Liver (tissue), 3 donors: Measurements from ENCODE around the gene CPED1.

Experiments used
- EGR1 ChIP-seq, 2 donors: IDR thresholded peaks; 2 replicates each; pipeline ENCODE4 v1.6.1; 2016 to 2018; ENCODE audit warnings: antibody characterized with exemption in 2 of 2, low read depth in 2 of 2
- FOXA1 ChIP-seq: IDR thresholded peaks from 2 replicates; pipeline ENCODE4 v1.6.1; 2016; ENCODE audit warnings: antibody characterized with exemption
- FOXA2 ChIP-seq: IDR thresholded peaks from 2 replicates; pipeline ENCODE4 v1.6.1; 2016; ENCODE audit warnings: antibody characterized with exemption
- GABPA ChIP-seq, 2 donors: IDR thresholded peaks in 1 of 2; conservative IDR thresholded peaks in 1 of 2; 2 replicates each; pipeline ENCODE4 v1.6.1; 2016; ENCODE audit warnings: antibody characterized with exemption in 2 of 2, mild to moderate bottlenecking in 1 of 2, moderate library complexity in 1 of 2
- HNF4G ChIP-seq: IDR thresholded peaks from 2 replicates; pipeline ENCODE4 v1.6.1; 2016; ENCODE audit warnings: antibody characterized with exemption
- NR2F2 ChIP-seq: IDR thresholded peaks from 2 replicates; pipeline ENCODE4 v1.6.1; 2016; ENCODE audit warnings: antibody characterized with exemption
- RAD21 ChIP-seq, 2 donors: IDR thresholded peaks; 2 replicates each; pipeline ENCODE4 v1.6.1; 2016; ENCODE audit warnings: antibody characterized with exemption in 2 of 2, mild to moderate bottlenecking in 2 of 2
- RXRA ChIP-seq, 2 donors: IDR thresholded peaks; 2 replicates each; pipeline ENCODE4 v1.6.1; 2017 to 2018; ENCODE audit warnings: antibody characterized with exemption in 2 of 2, mild to moderate bottlenecking in 1 of 2
- TAF1 ChIP-seq: conservative IDR thresholded peaks from 2 replicates; pipeline ENCODE4 v1.6.1; 2016; ENCODE audit warnings: antibody characterized with exemption, mild to moderate bottlenecking
- YY1 ChIP-seq: IDR thresholded peaks from 2 replicates; pipeline ENCODE4 v1.6.1; 2016; ENCODE audit warnings: antibody characterized with exemption, mild to moderate bottlenecking
- TF ChIP-seq, protein P1 (sequence below): fragments of 150-350 bp; IDR thresholded peaks from 2 replicates; pipeline ENCODE4 v1.5.1; 2017; ENCODE audit warnings: improper control_type of control experiment, low read depth, low read length; ENCODE audit not compliant: missing input control
- TF ChIP-seq, protein P2 (sequence below): IDR thresholded peaks from 2 replicates; pipeline ENCODE4 v1.6.1; 2016; ENCODE audit warnings: antibody characterized with exemption
- TF ChIP-seq, protein P3 (sequence below): IDR thresholded peaks from 2 replicates; pipeline ENCODE4 v1.6.1; 2016; ENCODE audit warnings: antibody characterized with exemption, mild to moderate bottlenecking
- TF ChIP-seq, protein P4 (sequence below): IDR thresholded peaks from 2 replicates; pipeline ENCODE4 v1.6.1; 2016; ENCODE audit warnings: antibody characterized with exemption
- donor health status: healthy.
- donor health status: healthy.

DNA sequence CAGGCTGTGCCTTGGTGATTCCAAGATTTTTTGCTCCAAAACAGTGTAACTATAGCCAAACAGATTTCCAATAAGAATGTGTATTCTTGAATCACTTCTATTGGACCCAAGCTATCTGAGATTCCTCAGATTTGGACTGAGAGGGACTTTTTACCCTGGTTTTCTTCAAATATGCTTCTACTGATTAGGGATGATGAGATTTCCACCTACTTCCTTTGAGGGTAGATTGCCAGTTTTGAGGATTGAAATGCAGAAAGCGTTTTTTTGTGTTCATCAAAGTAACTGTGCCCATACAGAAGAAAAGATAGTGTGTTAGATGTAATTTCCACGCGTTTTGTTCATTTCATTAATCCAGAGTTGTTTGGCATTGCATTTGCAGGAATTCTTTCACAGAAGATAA, 144.9 kb downstream of the CPED1 start:
- TF ChIP-seq NR2F2 (no peak), YY1 (no peak), RXRA (IDR thresholded peaks at IDR 0.05) (no peak), RAD21 (IDR thresholded peaks at IDR 0.05) (no peak), TAF1 (no peak), GABPA (IDR thresholded peaks at IDR 0.05 in 1 of 2, conservative IDR thresholded peaks at IDR 0.05 in 1 of 2) (no peak), HNF4G (no peak), EGR1 (IDR thresholded peaks at IDR 0.05; ENCODE audit: low read depth in 2 of 2) (no peak), FOXA2 (no peak), FOXA1 (no peak)
- TF ChIP-seq, protein P1, sequence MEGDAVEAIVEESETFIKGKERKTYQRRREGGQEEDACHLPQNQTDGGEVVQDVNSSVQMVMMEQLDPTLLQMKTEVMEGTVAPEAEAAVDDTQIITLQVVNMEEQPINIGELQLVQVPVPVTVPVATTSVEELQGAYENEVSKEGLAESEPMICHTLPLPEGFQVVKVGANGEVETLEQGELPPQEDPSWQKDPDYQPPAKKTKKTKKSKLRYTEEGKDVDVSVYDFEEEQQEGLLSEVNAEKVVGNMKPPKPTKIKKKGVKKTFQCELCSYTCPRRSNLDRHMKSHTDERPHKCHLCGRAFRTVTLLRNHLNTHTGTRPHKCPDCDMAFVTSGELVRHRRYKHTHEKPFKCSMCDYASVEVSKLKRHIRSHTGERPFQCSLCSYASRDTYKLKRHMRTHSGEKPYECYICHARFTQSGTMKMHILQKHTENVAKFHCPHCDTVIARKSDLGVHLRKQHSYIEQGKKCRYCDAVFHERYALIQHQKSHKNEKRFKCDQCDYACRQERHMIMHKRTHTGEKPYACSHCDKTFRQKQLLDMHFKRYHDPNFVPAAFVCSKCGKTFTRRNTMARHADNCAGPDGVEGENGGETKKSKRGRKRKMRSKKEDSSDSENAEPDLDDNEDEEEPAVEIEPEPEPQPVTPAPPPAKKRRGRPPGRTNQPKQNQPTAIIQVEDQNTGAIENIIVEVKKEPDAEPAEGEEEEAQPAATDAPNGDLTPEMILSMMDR, result no peak
- TF ChIP-seq, protein P2, sequence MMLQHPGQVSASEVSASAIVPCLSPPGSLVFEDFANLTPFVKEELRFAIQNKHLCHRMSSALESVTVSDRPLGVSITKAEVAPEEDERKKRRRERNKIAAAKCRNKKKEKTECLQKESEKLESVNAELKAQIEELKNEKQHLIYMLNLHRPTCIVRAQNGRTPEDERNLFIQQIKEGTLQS, result no peak
- TF ChIP-seq, protein P3, sequence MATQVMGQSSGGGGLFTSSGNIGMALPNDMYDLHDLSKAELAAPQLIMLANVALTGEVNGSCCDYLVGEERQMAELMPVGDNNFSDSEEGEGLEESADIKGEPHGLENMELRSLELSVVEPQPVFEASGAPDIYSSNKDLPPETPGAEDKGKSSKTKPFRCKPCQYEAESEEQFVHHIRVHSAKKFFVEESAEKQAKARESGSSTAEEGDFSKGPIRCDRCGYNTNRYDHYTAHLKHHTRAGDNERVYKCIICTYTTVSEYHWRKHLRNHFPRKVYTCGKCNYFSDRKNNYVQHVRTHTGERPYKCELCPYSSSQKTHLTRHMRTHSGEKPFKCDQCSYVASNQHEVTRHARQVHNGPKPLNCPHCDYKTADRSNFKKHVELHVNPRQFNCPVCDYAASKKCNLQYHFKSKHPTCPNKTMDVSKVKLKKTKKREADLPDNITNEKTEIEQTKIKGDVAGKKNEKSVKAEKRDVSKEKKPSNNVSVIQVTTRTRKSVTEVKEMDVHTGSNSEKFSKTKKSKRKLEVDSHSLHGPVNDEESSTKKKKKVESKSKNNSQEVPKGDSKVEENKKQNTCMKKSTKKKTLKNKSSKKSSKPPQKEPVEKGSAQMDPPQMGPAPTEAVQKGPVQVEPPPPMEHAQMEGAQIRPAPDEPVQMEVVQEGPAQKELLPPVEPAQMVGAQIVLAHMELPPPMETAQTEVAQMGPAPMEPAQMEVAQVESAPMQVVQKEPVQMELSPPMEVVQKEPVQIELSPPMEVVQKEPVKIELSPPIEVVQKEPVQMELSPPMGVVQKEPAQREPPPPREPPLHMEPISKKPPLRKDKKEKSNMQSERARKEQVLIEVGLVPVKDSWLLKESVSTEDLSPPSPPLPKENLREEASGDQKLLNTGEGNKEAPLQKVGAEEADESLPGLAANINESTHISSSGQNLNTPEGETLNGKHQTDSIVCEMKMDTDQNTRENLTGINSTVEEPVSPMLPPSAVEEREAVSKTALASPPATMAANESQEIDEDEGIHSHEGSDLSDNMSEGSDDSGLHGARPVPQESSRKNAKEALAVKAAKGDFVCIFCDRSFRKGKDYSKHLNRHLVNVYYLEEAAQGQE, result no peak
- TF ChIP-seq, protein P4, sequence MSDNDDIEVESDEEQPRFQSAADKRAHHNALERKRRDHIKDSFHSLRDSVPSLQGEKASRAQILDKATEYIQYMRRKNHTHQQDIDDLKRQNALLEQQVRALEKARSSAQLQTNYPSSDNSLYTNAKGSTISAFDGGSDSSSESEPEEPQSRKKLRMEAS, result no peak
